Calu3 (cell line): ENCODE results near the gene CDRT4. TPM values are rescaled to one million over a fixed set of nuclear protein-coding genes. Genes with fewer than 3 reads are reported as not detected.
"Not testable (repeated sequence)": the region's sequence is repeated elsewhere in the genome, so short reads cannot be mapped to it uniquely, and the experiment has no call there.

Experiments used
- BruUV-seq: library from RNA; stranded (reverse); fragments of 400-500 nt; replicated peaks from 2 replicates; lab custom pipeline; 2021; lab: Mats Ljungman, UMichigan
- CTCF ChIA-PET: fragments of 300-600 bp; sonication (Branson Sonifier 250); formaldehyde crosslinking; loops from one replicate; lab custom pipeline; 2022; ENCODE audit warnings: antibody characterized with exemption; lab: Charles Lee
- DNase-seq: peaks from one replicate; pipeline ENCODE4 v3.0.0; 2022
- H3K27ac Mint-ChIP-seq: one replicate; pipeline ENCODE4 v1.8.0; 2022; ENCODE audit warnings: mixed read lengths; ENCODE audit not compliant: unreplicated experiment
- H3K27me3 Mint-ChIP-seq: one replicate; pipeline ENCODE4 v1.8.0; 2022; ENCODE audit warnings: mixed read lengths; ENCODE audit not compliant: unreplicated experiment
- H3K36me3 Mint-ChIP-seq: one replicate; pipeline ENCODE4 v1.8.0; 2022; ENCODE audit warnings: mild to moderate bottlenecking, moderate library complexity, mixed read lengths; ENCODE audit not compliant: insufficient read depth, unreplicated experiment
- H3K4me1 Mint-ChIP-seq: one replicate; pipeline ENCODE4 v1.8.0; 2022; ENCODE audit warnings: mild to moderate bottlenecking, low read depth, mixed read lengths; ENCODE audit not compliant: unreplicated experiment
- H3K4me3 Mint-ChIP-seq: one replicate; pipeline ENCODE4 v1.8.0; 2022; ENCODE audit warnings: mild to moderate bottlenecking, low read depth, moderate library complexity, mixed read lengths; ENCODE audit not compliant: unreplicated experiment
- H3K9me3 Mint-ChIP-seq: one replicate; pipeline ENCODE4 v1.8.0; 2022; ENCODE audit warnings: low read depth, mixed read lengths; ENCODE audit not compliant: unreplicated experiment
- intact Hi-C: fragments of 100-400 bp; cut with micrococcal nuclease; formaldehyde crosslinking; loops from one replicate; pipeline ENCODE4 v1.10.0; 2022; ENCODE audit not compliant: unreplicated experiment
- total RNA-seq: library from RNA; stranded (reverse); gene quantifications from 2 replicates; pipeline ENCODE4 v1.2.3, GENCODE V29; 2022
- TF ChIP-seq, protein P1 (sequence below): fragments of 200-600 bp; IDR thresholded peaks from one replicate; pipeline ENCODE4 v1.8.0; 2022; ENCODE audit warnings: antibody characterized with exemption; ENCODE audit not compliant: unreplicated experiment

Gene CDRT4
- total RNA-seq, 1 experiment from 2014 or later = 2.8 TPM

GRCh38 chr17:15509095-15509494 lies 41.7 kb upstream of the CDRT4 start:
- no peak for DNase-seq
- no TSS peak for BruUV-seq
- H3K36me3 Mint-ChIP-seq = no peaks in the 10 kb centered on the region
- peaks cover 7% of the 10 kb centered on the region for H3K4me1 Mint-ChIP-seq
- no peaks in the 10 kb centered on the region for H3K27me3 Mint-ChIP-seq
- H3K9me3 Mint-ChIP-seq = no peaks in the 10 kb centered on the region
- CTCF ChIA-PET = no interaction called here
- no peak overlapping the region for H3K4me3 Mint-ChIP-seq
- TF ChIP-seq, protein P1, sequence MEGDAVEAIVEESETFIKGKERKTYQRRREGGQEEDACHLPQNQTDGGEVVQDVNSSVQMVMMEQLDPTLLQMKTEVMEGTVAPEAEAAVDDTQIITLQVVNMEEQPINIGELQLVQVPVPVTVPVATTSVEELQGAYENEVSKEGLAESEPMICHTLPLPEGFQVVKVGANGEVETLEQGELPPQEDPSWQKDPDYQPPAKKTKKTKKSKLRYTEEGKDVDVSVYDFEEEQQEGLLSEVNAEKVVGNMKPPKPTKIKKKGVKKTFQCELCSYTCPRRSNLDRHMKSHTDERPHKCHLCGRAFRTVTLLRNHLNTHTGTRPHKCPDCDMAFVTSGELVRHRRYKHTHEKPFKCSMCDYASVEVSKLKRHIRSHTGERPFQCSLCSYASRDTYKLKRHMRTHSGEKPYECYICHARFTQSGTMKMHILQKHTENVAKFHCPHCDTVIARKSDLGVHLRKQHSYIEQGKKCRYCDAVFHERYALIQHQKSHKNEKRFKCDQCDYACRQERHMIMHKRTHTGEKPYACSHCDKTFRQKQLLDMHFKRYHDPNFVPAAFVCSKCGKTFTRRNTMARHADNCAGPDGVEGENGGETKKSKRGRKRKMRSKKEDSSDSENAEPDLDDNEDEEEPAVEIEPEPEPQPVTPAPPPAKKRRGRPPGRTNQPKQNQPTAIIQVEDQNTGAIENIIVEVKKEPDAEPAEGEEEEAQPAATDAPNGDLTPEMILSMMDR = no peak
- intact Hi-C loops = no loop called here
- H3K27ac Mint-ChIP-seq = no peak overlapping the region

DNA sequence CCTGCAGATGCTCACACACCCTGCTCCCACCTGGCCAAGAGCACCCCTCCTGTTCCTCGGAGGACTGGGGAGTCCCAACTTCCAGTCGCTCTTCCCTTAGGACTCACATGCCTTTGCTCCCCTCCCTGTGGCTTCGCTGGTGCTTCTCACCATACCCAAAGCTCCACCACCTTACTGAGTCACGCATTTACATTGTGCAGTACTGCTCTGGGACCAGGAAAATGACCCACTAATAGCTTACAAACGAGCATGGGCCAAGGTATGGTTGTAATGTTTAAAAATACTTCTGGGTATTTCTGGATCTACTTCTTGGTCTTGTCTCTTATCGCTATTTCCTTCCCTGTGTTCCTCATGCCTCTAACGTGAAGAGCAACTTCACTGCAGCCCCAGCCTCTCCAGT lies 41.0 kb upstream of the CDRT4 start:
- TF ChIP-seq, protein P1 = no peak
- no peak overlapping the region for H3K4me3 Mint-ChIP-seq
- intact Hi-C loops = no loop called here
- no peaks in the 10 kb centered on the region for H3K9me3 Mint-ChIP-seq
- BruUV-seq = no TSS peak
- no peak for DNase-seq
- no peaks in the 10 kb centered on the region for H3K36me3 Mint-ChIP-seq
- peaks cover 7% of the 10 kb centered on the region for H3K4me1 Mint-ChIP-seq
- no peaks in the 10 kb centered on the region for H3K27me3 Mint-ChIP-seq
- CTCF ChIA-PET = no interaction called here
- H3K27ac Mint-ChIP-seq = no peak overlapping the region

DNA sequence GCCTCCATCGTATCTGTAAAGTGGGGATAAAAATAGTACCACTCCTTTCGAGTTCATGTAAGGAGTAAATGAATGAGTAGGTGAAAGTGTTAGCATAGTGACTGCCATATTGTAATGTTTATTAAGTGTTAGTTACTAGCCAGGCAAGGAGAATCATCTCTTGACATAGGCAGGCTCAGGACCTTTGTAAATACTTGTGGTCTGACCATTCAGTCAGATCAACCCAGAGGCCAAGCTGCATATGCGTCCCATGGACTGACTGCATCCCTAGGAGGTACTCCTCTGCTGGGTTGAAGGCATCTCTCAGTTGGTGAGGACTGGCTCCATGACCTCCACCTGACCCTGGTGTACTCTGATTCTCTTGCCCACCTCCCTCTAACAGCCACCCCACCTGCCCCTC lies 40.5 kb upstream of the CDRT4 start:
- Mint-ChIP-seq H3K27me3 (no peaks in the 10 kb centered on the region), H3K36me3 (no peaks in the 10 kb centered on the region), H3K4me1 (peaks cover 9% of the 10 kb centered on the region), H3K27ac (no peak overlapping the region), H3K9me3 (no peaks in the 10 kb centered on the region), H3K4me3 (no peak overlapping the region)
- TF ChIP-seq, protein P1 = no peak
- intact Hi-C loops = no loop called here
- BruUV-seq = no TSS peak
- CTCF ChIA-PET = no interaction called here
- DNase-seq = no peak

- Mint-ChIP-seq H3K4me3 (no peak overlapping the region), H3K27ac (no peak overlapping the region), H3K9me3 (no peaks in the 10 kb centered on the region), H3K27me3 (no peaks in the 10 kb centered on the region), H3K4me1 (peaks cover 16% of the 10 kb centered on the region), H3K36me3 (no peaks in the 10 kb centered on the region)
- BruUV-seq = no TSS peak
- no peak for DNase-seq
- intact Hi-C loops = no loop called here
- CTCF ChIA-PET = no interaction called here
- TF ChIP-seq, protein P1 = no peak
These were observed 39.6 kb upstream of the CDRT4 start for GRCh38 chr17:15507001-15507400.

DNA sequence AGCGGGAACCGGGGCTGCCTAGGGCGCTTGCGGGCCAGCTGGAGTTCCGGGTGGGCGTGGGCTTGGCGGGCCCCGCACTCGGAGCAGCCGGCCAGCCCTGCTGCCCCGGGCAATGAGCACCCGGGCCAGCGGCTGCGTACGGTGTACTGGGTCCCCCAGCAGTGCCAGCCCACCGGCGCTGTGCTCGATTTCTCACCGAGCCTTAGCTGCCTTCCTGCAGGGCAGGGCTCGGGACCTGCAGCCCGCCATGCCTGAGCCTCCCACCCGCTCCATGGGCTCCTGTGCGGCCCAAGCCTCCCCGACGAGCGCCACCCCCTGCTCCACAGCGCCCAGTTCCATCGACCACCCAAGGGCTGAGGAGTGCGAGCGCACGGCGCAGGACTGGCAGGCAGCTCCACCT lies 38.3 kb upstream of the CDRT4 start:
- H3K27me3 Mint-ChIP-seq, BruUV-seq, intact Hi-C loops, H3K9me3 Mint-ChIP-seq, H3K4me3 Mint-ChIP-seq, CTCF ChIA-PET, H3K36me3 Mint-ChIP-seq, DNase-seq, H3K27ac Mint-ChIP-seq: not testable (repeated sequence)
- peaks cover 16% of the 10 kb centered on the region for H3K4me1 Mint-ChIP-seq
